ENCODE data around the gene RASGRP2. TPM values are rescaled to one million over a fixed set of nuclear protein-coding genes. Genes with fewer than 3 reads are reported as not detected.

Gene RASGRP2
- total and polyA plus RNA-seq, 2 donors (not counting 3 experiments of a cell fraction or from before 2014, with no cell fraction given), result 1.2 to 2.3 TPM

- no TSS peak for BruUV-seq (replicated peaks)
- Histone ChIP-seq H3K27ac (ENCODE audit: insufficient read depth, low read depth, low read length) (no peak overlapping the region), H4K20me1 (replicated peaks; ENCODE audit: control insufficient read depth, extremely low read depth, insufficient read depth, low read length) (no peaks in the 10 kb centered on the region), H3K79me2 (ENCODE audit: control insufficient read depth, insufficient read depth, low read length) (no peaks in the 10 kb centered on the region), H3K9me1 (replicated peaks; ENCODE audit: control insufficient read depth, extremely low read depth, insufficient read depth, low read length) (no peaks in the 10 kb centered on the region), H3K4me2 (ENCODE audit: insufficient read depth, low read length) (no peak overlapping the region), H3K9ac (replicated peaks; ENCODE audit: extremely low read depth, insufficient read depth, low read length) (no peak overlapping the region), H3K9me3 (replicated peaks; ENCODE audit: control insufficient read depth, insufficient read depth, low read length) (no peaks in the 10 kb centered on the region), H3K36me3 (ENCODE audit: control insufficient read depth in 2 of 2, extremely low read depth in 1 of 2, insufficient read depth in 2 of 2, low read length in 2 of 2) (no peaks in the 10 kb centered on the region), H3K4me3 (replicated peaks in 1 of 3; ENCODE audit: insufficient read depth in 1 of 3, low read depth in 1 of 3, low read length in 3 of 3) (no peak overlapping the region), H3K4me1 (ENCODE audit: control insufficient read depth, extremely low read depth, insufficient read depth, low read length) (no peaks in the 10 kb centered on the region), H3K27me3 (ENCODE audit: control insufficient read depth in 2 of 2, insufficient read depth in 2 of 2, low read length in 2 of 2) (no peaks in the 10 kb centered on the region), H2AFZ (ENCODE audit: low read depth, low read length) (no peak overlapping the region)
- ChIA-PET POLR2A (no interaction called here), CTCF (interaction anchor here (0.6 to 0.7 kb wide), 2 partner anchors 12 to 13 kb away, joined by 3 read pairs; no protein-coding TSS in a partner anchor)
- DNase-seq (ENCODE audit: low read depth, low spot score) (no peak), FAIRE-seq (no peak)
- dilution Hi-C loops (cut with MboI; ENCODE audit: extremely low pct_ligation_motif_present, low sequenced_read_pairs) (no loop called here), intact Hi-C loops (cut with micrococcal nuclease) (no loop called here)
- TF ChIP-seq FOS (IDR thresholded peaks at IDR 0.05; ENCODE audit: borderline replicate concordance, insufficient read depth, low read length), result no peak
- no peak for TF ChIP-seq EZH2 (IDR thresholded peaks at IDR 0.05; ENCODE audit: borderline replicate concordance, low read depth, low read length, severe bottlenecking)
These were observed 11.9 kb upstream of the RASGRP2 start for GRCh38 chr11:64755681-64756361.

DNA sequence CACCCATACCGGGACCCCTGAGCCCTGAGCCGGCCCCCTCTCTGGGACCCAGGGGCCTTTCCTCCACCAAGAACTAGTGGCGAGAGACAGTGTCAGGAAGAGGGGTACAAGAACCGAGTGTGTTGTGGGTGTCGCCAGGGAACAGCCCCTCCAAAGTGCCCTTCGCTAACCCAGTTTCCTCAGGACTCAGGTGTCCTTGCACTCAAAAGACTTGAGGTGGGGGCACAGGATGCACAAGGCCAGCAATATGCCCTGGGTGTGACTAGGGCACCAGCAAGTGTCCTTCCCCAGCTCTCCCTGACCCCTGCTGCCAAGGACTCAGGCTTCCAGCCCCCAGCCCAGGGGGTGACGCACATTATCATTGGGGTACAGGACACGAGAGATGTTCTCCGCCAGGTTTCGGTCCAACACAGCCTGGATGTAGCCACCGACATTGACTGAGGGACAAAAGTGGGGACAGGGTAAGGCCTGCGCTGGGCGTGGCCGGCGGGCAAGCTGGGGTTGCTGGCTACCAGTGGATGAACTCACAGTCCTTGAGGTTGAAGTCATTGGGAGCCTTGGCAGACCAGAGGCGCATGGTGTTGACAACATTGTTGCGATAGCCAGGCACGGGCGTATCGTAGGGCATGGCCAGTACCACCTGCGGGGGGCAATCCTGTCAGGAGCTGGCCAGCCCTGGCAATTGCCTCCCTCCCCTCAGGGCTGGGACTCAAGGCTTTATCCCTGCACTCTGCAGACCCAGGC, 11.1 kb upstream of the RASGRP2 start:
- FAIRE-seq, result no peak
- Histone ChIP-seq H3K27me3 (ENCODE audit: control insufficient read depth in 2 of 2, insufficient read depth in 2 of 2, low read length in 2 of 2) (no peaks in the 10 kb centered on the region), H3K79me2 (ENCODE audit: control insufficient read depth, insufficient read depth, low read length) (no peaks in the 10 kb centered on the region), H3K9me1 (replicated peaks; ENCODE audit: control insufficient read depth, extremely low read depth, insufficient read depth, low read length) (no peaks in the 10 kb centered on the region), H2AFZ (ENCODE audit: low read depth, low read length) (no peak overlapping the region), H3K4me2 (ENCODE audit: insufficient read depth, low read length) (no peak overlapping the region), H3K9ac (replicated peaks; ENCODE audit: extremely low read depth, insufficient read depth, low read length) (no peak overlapping the region), H3K36me3 (ENCODE audit: control insufficient read depth in 2 of 2, extremely low read depth in 1 of 2, insufficient read depth in 2 of 2, low read length in 2 of 2) (no peaks in the 10 kb centered on the region), H4K20me1 (replicated peaks; ENCODE audit: control insufficient read depth, extremely low read depth, insufficient read depth, low read length) (no peaks in the 10 kb centered on the region), H3K4me3 (replicated peaks in 1 of 3; ENCODE audit: insufficient read depth in 1 of 3, low read depth in 1 of 3, low read length in 3 of 3) (no peak overlapping the region), H3K4me1 (ENCODE audit: control insufficient read depth, extremely low read depth, insufficient read depth, low read length) (no peaks in the 10 kb centered on the region), H3K9me3 (replicated peaks; ENCODE audit: control insufficient read depth, insufficient read depth, low read length) (no peaks in the 10 kb centered on the region), H3K27ac (ENCODE audit: insufficient read depth, low read depth, low read length) (no peak overlapping the region)
- dilution Hi-C loops (cut with MboI; ENCODE audit: extremely low pct_ligation_motif_present, low sequenced_read_pairs), result no loop called here
- intact Hi-C loops (cut with micrococcal nuclease), result no loop called here
- BruUV-seq (replicated peaks), result no TSS peak
- CTCF ChIA-PET, result interaction anchor here (0.7 kb wide), 1 partner anchor 13 kb away, joined by 3 read pairs; no protein-coding TSS in a partner anchor
- no peak for DNase-seq (ENCODE audit: low read depth, low spot score)
- TF ChIP-seq GATA2 (IDR thresholded peaks at IDR 0.05; ENCODE audit: insufficient read depth, insufficient read length, low read depth, low read length), result no peak
- no peak for TF ChIP-seq JUN (IDR thresholded peaks at IDR 0.05; ENCODE audit: borderline replicate concordance, insufficient read depth, insufficient read length, low read depth)
- TF ChIP-seq, protein P1, sequence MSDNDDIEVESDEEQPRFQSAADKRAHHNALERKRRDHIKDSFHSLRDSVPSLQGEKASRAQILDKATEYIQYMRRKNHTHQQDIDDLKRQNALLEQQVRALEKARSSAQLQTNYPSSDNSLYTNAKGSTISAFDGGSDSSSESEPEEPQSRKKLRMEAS (IDR thresholded peaks at IDR 0.05; ENCODE audit: insufficient read depth, insufficient read length), result no peak
- no peak for TF ChIP-seq POLR2AphosphoS5 (IDR thresholded peaks at IDR 0.05; ENCODE audit: insufficient read depth, low read depth, low read length)
- TF ChIP-seq FOS (IDR thresholded peaks at IDR 0.05; ENCODE audit: borderline replicate concordance, insufficient read depth, low read length), result no peak
- no peak for TF ChIP-seq POLR2A (IDR thresholded peaks at IDR 0.05; ENCODE audit: low read depth, low read length)
- no peak for TF ChIP-seq CTCF (IDR thresholded peaks at IDR 0.05; ENCODE audit: extremely low read depth in 1 of 2, insufficient read depth in 1 of 2, low read depth in 1 of 2, low read length in 2 of 2)
- no peak for TF ChIP-seq EZH2 (IDR thresholded peaks at IDR 0.05; ENCODE audit: borderline replicate concordance, low read depth, low read length, severe bottlenecking)
- TF ChIP-seq MYC (IDR thresholded peaks at IDR 0.05; ENCODE audit: low read depth, low read length), result no peak
- POLR2A ChIA-PET, result no interaction called here
